ENCODE results near the gene RAD51B. TPM values are rescaled to one million over a fixed set of nuclear protein-coding genes. Genes with fewer than 3 reads are reported as not detected.

The RAD51B gene
- total RNA-seq, 6 donors from 2014 or later, result 10.6 to 63.9 (median 18.4) TPM

DNA sequence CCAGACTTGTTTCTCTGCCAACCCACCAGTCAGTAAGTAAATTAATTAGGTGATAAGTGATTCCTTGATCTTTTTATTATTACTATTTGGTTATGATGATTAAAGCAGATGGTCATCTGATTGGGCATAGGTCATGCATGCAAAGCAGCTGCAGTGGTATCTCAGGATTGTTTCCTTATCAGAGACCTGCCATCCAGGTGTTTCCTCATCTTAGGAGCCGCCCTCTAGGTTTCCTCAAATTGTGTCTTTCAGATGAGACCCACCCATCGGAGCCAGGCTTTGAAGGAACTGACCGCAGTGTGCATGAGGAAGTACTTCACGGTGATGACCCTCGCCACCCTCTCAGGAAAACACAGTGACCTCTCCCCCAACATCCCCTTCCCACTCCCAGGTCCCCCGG is 910.0 kb downstream of the RAD51B start:
- TF ChIP-seq, protein P1, sequence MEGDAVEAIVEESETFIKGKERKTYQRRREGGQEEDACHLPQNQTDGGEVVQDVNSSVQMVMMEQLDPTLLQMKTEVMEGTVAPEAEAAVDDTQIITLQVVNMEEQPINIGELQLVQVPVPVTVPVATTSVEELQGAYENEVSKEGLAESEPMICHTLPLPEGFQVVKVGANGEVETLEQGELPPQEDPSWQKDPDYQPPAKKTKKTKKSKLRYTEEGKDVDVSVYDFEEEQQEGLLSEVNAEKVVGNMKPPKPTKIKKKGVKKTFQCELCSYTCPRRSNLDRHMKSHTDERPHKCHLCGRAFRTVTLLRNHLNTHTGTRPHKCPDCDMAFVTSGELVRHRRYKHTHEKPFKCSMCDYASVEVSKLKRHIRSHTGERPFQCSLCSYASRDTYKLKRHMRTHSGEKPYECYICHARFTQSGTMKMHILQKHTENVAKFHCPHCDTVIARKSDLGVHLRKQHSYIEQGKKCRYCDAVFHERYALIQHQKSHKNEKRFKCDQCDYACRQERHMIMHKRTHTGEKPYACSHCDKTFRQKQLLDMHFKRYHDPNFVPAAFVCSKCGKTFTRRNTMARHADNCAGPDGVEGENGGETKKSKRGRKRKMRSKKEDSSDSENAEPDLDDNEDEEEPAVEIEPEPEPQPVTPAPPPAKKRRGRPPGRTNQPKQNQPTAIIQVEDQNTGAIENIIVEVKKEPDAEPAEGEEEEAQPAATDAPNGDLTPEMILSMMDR (IDR thresholded peaks at IDR 0.05), result no peak
- peak in 1 of 2 donors; percentile 33 for TF ChIP-seq POLR2AphosphoS5 (IDR thresholded peaks at IDR 0.05)
- H3K36me3 ChIP-seq, result no peaks in the 10 kb centered on the region
- H3K27ac ChIP-seq, result peak overlapping the region in 2 of 4 donors; percentile 44 to 50
- no peaks in the 10 kb centered on the region for H3K9me3 ChIP-seq
- no peak overlapping the region for H3K4me3 ChIP-seq
- no peaks in the 10 kb centered on the region for H3K27me3 ChIP-seq
- ATAC-seq (ENCODE audit: low FRiP score in 2 of 2) (no peak), DNase-seq (no peak)
- H3K4me1 ChIP-seq, result peaks cover 18 to 38% (median 32%) of the 10 kb centered on the region in 4 donors
- WGBS, 2 donors, result 43 to 60% methylated on average over 6 of the region's 6 CpGs

DNA sequence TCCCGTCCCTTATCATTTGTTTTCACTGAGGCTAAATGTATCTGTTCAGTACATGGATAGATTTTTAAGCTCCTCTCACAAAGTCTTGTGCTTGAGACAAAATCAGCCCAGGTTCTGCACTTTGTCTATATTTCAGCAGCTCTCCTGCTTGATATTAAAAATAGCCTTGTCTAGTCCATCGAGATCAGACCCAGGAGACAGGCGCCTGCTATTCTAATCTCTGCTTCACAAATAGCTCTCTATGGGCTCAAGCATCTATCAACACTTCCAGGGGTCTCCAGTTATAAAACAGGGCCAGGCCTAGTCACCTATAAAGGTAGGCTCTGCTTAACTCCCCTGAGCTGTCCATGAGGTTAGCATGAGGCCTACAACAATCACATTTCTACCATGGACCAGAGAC is 910.8 kb downstream of the RAD51B start:
- TF ChIP-seq, protein P1 (IDR thresholded peaks at IDR 0.05), result no peak
- Histone ChIP-seq H3K27ac (peak overlapping the region in 2 of 4 donors; percentile 13 to 44), H3K36me3 (no peaks in the 10 kb centered on the region), H3K4me1 (peaks cover 26 to 44% (median 39%) of the 10 kb centered on the region in 4 donors), H3K4me3 (no peak overlapping the region), H3K9me3 (no peaks in the 10 kb centered on the region), H3K27me3 (no peaks in the 10 kb centered on the region)
- ATAC-seq (ENCODE audit: low FRiP score in 2 of 2), result no peak
- 88 to 90% methylated on average over 3 of the region's 3 CpGs for WGBS, 2 donors
- DNase-seq, result no peak

DNA sequence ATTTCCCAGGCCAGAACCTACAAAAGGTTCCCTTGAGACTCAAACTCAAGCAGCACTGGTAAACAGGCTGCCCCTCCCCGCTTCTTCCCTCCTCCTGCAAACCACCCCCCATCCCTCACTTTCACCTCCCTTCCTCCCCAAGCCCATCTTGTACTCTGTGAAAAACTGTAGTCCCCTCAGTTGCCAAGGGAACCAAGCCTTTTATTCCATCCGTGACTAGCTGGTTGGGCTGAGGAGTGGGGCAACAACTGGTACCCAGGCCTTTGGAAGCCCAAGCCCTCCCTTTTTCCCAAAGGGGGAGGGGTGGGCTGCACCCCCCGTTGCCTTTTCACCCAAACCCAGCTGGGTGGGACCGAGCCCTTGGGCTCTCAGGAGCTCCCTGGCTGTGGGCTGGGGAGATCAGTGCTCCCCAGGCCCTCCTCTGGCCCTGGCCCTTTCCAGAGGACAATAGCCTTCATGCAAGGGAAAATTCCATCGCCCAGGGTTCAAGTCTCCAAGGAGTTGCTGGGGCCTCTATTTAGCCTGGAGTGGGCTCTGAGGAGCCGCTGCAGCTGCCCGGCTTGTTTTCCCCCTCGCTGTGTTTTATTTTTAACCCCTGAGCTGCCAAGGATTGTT is 911.3 kb downstream of the RAD51B start:
- WGBS, 2 donors, result 58 to 70% methylated on average over 6 to 8 of the region's 8 CpGs
- H3K4me1 ChIP-seq, result peaks cover 31 to 50% (median 45%) of the 10 kb centered on the region in 4 donors

DNA sequence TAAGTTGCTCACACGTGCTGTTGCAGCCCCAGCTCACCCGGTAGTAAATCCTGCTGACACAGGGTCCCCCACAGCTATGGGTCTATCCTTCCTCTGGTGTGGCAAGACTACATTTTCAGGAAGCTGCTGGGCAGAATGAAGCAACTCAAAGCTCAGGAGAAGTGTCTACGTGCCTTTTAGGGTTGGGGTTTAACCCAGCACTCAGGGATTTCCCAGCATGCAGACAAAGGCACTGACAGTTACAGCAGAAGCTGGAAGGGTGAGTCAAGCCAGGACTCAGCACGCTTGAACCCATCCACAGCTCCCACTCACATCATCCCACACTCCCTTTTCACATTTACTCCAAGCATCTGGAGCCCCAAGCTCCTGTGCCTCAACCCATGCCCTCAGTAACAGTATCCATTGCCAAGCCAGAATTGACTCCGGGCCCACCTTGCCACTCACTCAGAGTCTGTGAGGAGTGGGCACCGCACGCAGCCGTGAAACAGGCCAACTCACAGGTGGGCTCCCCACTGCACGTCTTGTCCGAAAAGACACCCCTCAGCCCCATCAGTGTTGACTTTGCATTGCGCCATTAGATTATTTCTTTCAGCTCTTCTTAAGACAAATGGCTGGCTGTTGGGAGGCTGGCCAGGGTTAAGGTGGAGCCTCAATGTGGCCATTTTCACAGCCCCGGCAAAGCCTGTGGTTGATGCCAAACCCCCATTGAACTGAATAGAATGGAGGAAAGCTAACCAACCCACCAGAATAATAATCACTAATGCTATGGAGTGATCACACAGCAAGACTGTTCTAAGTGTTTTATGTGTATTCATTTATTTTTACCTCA is 913.7 kb downstream of the RAD51B start:
- ATAC-seq (ENCODE audit: low FRiP score in 2 of 2) (peak; percentile 54 to 77), DNase-seq (peak; percentile 52 to 74)
- Histone ChIP-seq H3K27me3 (no peaks in the 10 kb centered on the region), H3K27ac (peak overlapping the region; percentile 28 to 84 (median 74)), H3K36me3 (no peaks in the 10 kb centered on the region), H3K9me3 (no peaks in the 10 kb centered on the region), H3K4me1 (peaks cover 38 to 51% (median 45%) of the 10 kb centered on the region in 4 donors), H3K4me3 (no peak overlapping the region)
- WGBS, 2 donors, result 85 to 90% methylated on average over 12 of the region's 12 CpGs
- TF ChIP-seq POLR2A (IDR thresholded peaks at IDR 0.05) (peak in 1 of 4 donors; percentile 40), EP300 (IDR thresholded peaks at IDR 0.05) (peak in 1 of 4 donors; percentile 55), POLR2AphosphoS5 (IDR thresholded peaks at IDR 0.05) (peak; percentile 43 to 76)
- TF ChIP-seq, protein P1 (IDR thresholded peaks at IDR 0.05), result no peak

More for the DNA sequence above, 911.3 kb downstream of the RAD51B start:
- H3K4me3 ChIP-seq, result no peak overlapping the region
- no peaks in the 10 kb centered on the region for H3K36me3 ChIP-seq
- no peak for TF ChIP-seq POLR2A (IDR thresholded peaks at IDR 0.05)
- no peak for TF ChIP-seq POLR2AphosphoS5 (IDR thresholded peaks at IDR 0.05)
- TF ChIP-seq, protein P1 (IDR thresholded peaks at IDR 0.05), result no peak
- TF ChIP-seq EP300 (IDR thresholded peaks at IDR 0.05), result no peak
- no peaks in the 10 kb centered on the region for H3K27me3 ChIP-seq
- no peak for ATAC-seq (ENCODE audit: low FRiP score in 2 of 2)
- DNase-seq, result no peak
- peak overlapping the region in 1 of 4 donors; percentile 13 for H3K27ac ChIP-seq
- no peaks in the 10 kb centered on the region for H3K9me3 ChIP-seq

Measured in upper lobe of left lung (tissue), 6 donors.